ENCODE measurements around the gene RSPH4A. TPM values are rescaled to one million over a fixed set of nuclear protein-coding genes. Genes with fewer than 3 reads are reported as not detected.
"Not testable (repeated sequence)": the region's sequence is repeated elsewhere in the genome, so short reads cannot be mapped to it uniquely, and the experiment has no call there.

The RSPH4A gene
- total RNA-seq, 2 donors from 2014 or later: 0.27 to 0.31 TPM

DNA sequence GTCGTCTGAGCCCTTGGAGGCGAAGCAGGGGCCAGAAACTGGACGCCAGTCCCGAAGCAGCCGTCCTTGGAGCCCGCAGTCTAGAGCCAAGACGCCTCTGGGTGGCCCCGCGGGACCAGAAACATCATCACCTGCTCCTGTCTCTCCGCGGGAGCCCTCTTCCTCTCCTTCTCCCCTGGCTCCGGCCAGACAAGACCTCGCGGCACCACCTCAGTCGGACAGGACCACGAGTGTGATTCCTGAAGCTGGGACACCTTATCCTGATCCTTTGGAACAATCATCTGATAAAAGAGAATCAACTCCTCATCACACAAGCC lies 416 bp downstream of the RSPH4A start:
- intact Hi-C loops (cut with DNase I, micrococcal nuclease): no loop called here
- ATAC-seq: peak; percentile 39
- DNase-seq: peak in 1 of 2 donors; percentile 13

DNA sequence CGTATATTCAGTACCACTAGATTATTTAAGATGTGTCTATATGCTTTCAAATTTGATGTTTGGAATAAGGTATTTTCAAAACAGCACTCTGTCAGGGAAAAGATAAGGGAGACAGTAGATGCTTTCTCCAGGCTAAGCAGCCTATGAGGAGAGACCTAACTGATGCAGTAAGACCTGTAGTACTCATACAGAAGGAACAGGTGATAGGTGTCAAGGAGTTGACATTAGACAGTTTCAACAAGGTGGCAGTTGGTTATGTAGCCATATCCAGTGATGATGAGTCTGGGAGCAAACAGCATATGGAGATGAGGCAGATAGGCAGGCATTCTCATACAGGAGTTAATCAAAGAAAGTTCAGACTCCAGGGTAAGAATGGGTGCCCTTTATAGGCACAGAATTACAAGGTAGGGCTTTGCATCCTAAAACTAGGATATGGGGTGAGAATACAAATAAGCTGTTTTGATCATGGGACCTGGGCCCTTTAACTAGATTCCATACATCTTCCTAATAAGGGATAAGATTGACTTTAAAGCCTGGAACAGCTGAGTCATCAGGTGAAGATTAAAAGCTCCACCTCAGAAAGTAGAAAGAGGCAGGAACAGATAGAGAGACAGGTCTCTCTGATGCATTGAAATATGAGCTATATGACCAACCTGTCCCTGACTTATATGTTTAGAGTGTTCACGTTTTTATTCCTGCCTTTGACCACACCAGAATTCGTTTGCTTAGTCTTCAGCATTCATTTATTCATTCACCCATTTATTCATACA lies 7.9 kb downstream of the RSPH4A start:
- ATAC-seq: no peak
- intact Hi-C loops (cut with DNase I, micrococcal nuclease): no loop called here
- DNase-seq: no peak

DNA sequence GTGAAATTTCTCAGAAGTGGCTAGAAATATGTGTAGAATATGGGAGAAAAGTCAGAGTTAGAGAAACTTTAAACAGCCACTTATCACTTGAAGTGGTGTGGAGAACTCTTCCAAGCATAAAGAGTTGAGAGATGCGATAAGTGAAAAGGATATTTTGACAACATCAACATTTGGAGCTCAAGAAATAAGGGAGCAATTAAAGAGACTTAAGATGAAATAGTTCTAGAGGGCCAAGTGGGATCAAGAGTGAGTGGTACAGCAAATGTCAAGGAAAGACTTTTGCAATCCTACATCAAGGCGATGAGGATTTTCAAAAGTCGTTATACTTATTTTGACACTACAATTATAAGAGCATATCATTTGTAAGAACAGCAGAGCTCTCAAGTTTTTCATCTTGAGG lies 9.6 kb downstream of the RSPH4A start:
- intact Hi-C loops (cut with DNase I, micrococcal nuclease): no loop called here
- DNase-seq: no peak
- ATAC-seq: no peak

DNA sequence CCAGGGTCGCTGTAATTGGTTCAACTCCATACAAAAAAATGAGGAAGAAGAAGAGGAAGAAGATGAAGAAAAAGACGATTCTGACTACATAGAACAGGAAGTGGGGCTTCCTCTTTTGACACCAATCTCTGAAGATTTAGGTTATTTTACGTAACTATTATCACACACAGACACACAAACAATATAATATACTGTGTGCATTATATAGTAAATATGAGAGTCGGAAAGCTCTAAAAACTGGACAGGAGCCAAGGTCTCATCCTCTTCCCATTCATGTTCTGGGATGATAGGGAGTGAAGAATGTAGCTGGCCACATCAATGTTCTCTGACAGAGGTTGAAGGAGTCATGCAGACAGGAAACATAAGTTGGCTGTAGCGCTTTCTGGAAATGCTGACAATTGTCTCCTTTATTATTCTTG lies 13.3 kb downstream of the RSPH4A start:
- intact Hi-C loops (cut with DNase I, micrococcal nuclease): no loop called here
- ATAC-seq: no peak
- no peak for DNase-seq

DNA sequence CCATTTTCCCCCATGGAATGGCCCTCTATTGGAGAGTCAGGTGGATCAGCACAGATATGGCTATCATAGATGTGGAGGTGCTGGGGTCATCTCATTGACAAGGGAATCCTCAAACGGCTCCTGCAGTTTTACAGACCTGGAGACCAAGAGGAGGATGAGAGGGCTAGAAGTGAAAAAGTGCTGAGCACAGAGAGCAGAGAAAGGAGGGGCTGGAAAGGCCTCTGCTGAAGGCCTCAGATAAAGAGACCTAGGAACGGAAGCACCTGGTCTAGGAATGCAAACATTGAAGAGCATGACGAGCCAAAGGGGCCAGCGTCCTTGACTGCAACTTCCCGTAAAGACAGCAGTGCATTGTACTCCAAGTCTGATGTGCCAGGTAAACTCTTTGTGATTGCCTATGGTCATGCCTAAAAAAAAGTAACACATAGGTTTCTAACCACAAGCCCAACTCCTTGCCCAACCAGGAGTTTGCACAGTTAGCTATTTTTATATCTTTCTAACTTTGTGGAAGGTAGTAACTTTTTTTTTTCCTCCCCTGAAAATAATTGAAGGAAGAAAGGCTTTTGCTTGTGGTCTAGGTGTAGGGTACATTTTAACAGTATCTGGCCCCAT lies 15.2 kb downstream of the RSPH4A start:
- ATAC-seq: no peak
- intact Hi-C loops (cut with DNase I, micrococcal nuclease): no loop called here
- DNase-seq: no peak

DNA sequence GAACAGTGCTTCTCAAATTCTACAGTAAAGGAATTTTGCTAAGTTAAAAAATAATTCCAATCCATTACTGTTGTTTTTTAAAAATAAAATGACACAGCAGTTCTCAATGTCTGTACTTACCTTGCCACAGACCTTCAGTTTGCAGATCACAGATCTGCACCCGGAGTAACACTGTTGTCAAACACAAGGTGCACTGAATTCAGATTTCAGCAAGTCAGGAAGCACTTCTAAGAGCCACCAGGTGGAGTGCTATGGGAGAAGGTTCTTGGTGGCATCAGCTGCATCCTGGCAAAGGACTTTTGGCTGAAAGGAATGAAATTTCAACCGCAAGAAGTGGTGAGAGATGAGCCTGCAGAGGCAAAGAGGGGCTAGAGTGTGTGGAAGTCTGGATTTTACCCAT lies 17.4 kb downstream of the RSPH4A start:
- no peak for ATAC-seq
- intact Hi-C loops (cut with DNase I, micrococcal nuclease): no loop called here
- DNase-seq: no peak

DNA sequence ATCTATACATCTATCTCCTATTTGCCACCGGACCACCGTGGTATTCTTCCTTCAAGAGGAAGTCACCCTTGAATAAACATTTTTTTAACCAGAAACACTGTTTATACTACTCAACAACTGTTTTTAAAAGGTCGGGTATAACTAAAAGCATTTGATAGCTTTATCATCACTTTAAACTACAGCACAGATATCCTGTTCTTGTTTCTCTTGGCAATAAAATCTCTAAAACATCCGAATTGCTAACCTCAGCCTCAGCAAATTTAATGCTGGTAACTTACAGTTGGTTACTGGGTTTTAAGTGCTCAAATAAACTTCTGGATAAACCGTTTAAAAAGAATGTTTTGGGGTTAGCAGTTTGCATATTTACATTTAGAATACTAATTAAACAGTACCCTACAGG lies 31.9 kb downstream of the RSPH4A start:
- intact Hi-C loops (cut with DNase I, micrococcal nuclease): no loop called here
- no peak for DNase-seq
- no peak for ATAC-seq

DNA sequence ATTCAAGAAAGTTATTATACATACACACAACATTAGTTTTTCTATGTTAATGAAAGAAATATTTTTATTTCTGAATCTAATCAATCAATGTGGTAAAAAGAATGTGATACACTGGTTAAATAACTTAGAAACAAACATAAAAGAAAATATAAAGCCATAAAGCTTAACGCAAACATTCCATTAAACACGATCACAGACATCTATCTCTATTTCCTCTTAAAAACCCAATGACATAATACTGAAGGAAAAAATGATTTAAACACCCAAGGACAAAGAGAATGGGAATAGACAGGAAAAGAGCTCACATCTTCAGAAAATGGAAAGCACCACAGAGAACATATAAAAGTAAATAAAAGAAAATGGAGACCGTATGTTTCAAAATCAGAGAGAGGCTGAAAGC lies 32.9 kb downstream of the RSPH4A start:
- no peak for ATAC-seq
- no peak for DNase-seq
- intact Hi-C loops (cut with DNase I, micrococcal nuclease): no loop called here

DNA sequence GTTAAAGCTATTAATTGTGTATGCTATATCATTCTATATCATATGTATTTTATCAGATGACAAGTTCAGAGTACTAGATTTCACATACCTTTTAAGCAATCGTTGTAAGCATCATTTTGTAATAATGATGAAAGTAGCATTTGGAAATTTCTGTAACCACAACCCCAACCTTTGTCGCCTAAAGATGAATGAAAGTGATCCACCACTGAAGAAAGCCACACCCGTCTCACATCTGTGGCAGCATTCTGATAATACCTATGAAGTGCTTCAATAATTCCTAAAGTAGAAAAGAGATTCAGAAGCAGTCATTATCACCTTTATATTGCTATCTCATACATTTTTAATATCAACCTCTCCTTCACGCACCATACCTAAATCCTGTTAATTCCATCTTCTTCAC lies 35.6 kb downstream of the RSPH4A start:
- intact Hi-C loops (cut with DNase I, micrococcal nuclease): no loop called here
- ATAC-seq (no peak), DNase-seq (no peak)

DNA sequence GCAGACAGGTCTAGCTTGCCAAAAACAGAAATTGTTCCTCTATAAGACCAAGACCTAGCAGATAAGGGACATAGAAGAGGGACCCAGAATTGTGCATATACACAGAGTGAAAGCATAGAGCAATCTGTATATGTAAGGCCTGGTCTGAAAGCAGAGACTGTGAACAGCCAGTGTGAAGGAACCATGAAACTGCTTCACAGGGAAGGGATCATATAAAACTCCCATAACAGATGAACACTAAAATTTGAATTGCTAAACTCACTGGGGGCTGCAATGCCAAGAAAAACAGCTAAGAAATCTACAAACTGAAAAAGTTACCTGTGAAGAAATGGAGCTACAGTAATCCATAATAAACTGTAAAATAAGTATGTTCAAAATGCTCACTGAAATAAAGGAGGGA lies 45.3 kb downstream of the RSPH4A start:
- no peak for DNase-seq
- intact Hi-C loops (cut with DNase I, micrococcal nuclease): no loop called here
- no peak for ATAC-seq

DNA sequence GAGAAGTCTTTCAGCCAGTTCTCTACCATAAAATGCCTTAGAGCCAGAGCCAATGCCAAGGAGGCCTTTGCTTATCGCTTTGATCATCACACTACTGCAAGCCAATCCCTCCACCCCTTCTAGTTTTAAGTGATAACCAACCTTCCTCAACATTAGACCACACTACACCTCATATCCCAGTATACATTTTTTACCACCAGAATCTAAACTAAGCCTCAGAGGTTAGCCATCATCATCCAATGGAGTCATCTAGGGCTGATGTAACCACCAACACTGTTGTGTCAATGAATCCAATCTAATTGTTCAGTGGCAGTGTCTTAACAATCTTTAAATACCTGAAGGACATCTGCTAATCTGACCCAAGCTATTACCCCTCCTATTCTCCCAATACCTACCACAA lies 45.9 kb downstream of the RSPH4A start:
- intact Hi-C loops (cut with DNase I, micrococcal nuclease): no loop called here
- DNase-seq (no peak), ATAC-seq (no peak)

DNA sequence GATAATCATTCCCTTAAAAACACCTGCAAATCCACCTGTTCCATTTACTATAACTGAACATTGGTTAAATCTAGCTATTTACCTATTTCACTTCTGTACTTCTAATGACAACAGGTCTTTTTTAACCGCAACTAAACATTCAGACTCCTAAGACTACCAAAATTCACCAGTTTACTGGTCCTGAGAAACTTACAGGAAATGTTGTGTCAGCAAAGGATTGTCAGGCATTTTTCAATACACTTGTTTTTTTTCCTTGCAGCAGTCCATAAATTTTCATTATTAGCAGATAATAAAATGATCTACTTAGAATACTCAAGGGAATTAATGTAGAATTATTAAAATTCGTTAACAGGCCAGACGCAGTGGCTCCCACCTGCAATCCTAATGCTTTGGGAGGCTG lies 47.0 kb downstream of the RSPH4A start:
- intact Hi-C loops (cut with DNase I, micrococcal nuclease): no loop called here
- no peak for ATAC-seq

DNA sequence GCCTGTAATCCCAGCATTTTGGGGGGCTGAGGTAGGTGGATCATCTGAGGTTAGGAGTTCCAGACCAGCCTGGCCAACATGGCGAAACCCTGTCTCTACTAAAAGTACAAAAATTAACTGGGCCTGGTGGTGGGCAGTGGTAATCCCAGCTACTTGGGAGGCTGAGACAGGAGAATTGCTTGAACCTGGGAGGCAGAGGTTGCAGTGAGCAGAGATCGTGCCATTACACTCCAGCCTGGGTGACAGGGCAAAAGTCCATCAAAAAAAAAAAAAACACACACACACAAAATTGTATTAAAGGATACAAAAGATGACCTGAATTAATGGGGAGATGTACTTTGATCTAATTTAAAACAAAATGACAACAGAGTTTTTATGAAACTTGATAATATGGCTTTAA lies 47.9 kb downstream of the RSPH4A start:
- DNase-seq; intact Hi-C loops (cut with DNase I, micrococcal nuclease); ATAC-seq: not testable (repeated sequence)

More for the DNA sequence above, 47.0 kb downstream of the RSPH4A start:
- DNase-seq: no peak

DNA sequence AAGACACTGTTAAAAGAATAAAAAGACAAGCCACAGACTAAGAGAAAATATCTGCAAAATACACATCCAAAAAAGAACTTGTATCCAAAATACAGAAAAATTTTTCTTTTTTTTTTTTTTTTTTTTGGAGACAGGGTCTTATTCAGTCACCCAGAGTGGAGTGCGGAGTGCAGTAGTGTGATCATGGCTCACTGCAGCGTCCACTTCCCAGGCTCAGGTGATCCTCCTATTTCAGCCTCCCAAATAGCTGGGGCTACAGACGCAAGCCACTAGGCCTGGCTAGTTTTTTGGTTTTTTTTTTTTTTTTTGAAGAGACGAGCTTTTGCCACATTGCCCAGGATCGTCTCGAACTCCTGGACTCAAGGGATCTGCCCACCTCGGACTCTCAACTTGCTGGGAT lies 49.2 kb downstream of the RSPH4A start:
- DNase-seq (no peak), ATAC-seq (no peak)
- intact Hi-C loops (cut with DNase I, micrococcal nuclease): no loop called here

DNA sequence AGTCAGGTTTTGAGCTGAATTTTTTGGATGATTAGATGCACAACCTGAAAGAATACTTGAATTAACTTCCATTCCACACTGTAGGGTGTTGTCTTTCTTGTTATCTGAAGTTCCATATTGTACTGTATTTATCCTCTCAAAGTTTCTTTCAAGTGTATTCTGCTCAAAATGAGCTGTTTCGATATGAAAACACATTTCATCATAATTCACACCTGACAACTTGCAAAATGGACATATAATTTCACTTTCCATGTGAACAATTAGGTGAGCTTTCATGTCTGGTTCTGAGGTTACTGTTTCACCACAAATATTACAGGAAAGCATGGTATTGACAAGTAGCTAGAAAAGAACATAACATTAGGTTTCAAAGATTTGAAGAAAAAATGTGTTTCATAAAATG lies 50.6 kb downstream of the RSPH4A start:
- intact Hi-C loops (cut with DNase I, micrococcal nuclease): no loop called here
- ATAC-seq (no peak), DNase-seq (no peak)

DNA sequence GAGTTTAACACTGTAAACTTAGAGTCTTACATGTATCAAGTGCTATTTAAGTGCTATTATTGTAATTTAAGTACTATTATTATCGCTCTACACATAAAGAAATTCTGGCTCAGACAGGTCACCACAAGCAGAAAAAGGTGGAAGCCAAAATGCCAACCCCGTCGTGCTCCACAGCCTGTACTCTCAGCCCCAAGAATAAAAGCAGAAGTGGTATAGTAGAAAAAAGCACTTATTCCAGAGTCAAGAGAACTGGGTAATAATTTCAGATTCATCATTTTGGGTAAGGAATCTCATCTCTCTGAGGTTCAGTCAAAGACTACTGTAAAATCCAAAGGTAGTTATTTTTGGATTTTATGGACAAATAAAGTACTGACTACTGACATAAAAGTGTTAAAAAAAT lies 51.3 kb downstream of the RSPH4A start:
- intact Hi-C loops (cut with DNase I, micrococcal nuclease): no loop called here

DNA sequence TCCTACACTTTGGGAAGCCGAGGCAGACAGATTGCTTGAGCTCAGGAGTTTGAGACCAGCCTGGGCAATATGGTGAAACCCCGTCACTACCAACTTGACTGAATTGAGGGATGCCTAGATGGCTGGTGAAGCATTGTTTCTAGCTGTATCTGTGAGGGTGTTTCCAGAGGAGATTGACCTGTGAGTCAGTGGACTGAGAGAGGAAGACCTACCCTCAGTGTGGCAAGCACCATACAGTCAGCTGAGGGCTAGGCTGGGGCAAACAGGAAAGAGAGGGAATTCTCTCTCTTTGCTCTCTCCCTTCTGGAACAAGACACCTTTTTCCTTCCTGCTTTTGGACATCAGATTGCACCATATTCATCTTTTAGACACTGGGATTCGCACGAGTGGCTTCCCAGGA lies 56.0 kb downstream of the RSPH4A start:
- ATAC-seq: no peak
- no peak for DNase-seq
- intact Hi-C loops (cut with DNase I, micrococcal nuclease): no loop called here

More for the DNA sequence above, 51.3 kb downstream of the RSPH4A start:
- DNase-seq (no peak), ATAC-seq (no peak)

DNA sequence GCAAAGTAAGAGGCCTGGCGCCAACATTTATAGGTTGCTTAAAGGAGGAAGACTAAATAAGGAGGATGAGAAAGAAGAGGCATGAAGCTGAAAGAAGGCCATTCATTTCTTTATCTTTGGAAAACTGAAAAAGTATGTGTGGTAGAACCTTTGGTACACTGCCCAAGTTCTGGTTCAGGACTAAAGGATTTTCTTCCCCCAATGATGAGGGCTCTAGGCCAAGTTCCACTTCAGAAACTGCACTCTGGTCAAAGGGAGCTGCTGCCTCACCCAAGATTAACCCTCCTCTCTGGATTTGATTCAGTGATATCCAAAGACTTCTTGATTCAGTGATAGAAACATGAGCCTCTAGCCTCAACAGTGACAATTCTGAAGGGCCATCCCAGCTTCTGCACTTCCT lies 59.7 kb downstream of the RSPH4A start:
- ATAC-seq (no peak), DNase-seq (no peak)
- intact Hi-C loops (cut with DNase I, micrococcal nuclease): no loop called here

DNA sequence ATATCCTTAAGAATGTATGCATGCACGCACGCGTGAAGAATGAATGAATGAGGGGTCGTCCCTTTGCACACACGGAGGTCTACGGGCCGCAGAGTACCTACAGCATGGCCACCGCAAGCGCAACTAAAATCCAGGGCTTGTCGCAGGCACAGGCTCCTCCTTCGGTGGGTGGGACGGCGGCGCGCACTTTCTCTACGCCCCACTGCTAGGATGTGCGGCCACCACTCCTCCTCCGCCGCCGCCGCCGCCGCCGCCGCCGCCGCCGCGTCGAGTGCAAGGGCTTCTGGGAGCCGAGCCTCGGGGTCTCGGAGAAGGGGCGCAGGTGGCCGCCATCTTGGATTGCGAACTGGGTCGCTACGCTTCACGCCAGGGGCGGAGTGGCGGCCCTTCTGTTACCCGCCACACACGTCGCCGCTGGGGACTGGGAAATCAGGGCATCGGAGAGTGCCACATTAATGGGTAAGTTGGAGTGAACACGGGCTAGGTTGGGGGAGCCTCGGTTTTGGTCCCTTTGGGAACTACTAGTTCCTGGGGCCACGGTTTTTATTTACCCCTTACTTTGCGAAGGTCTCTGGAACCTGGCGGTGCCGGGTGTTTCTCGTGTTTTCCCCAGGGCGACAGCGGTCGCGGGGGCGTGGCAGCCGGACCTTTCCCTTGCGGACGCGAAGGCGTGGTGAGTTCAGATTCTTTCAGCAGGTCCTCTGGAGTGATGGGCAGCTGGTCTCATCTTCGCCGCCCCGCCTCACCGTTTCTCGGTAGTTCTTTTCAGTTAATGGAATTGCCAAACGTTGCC lies 64.8 kb downstream of the RSPH4A start, which contains the start of gene KPNA5:
TSS of gene KPNA5 (plus strand) at position 332 of the 793 bp plus-strand sequence. CDS start at position 456, 124 bp downstream.
- ATAC-seq: peak; percentile 98
- intact Hi-C loops (cut with DNase I, micrococcal nuclease): no loop called here

DNA sequence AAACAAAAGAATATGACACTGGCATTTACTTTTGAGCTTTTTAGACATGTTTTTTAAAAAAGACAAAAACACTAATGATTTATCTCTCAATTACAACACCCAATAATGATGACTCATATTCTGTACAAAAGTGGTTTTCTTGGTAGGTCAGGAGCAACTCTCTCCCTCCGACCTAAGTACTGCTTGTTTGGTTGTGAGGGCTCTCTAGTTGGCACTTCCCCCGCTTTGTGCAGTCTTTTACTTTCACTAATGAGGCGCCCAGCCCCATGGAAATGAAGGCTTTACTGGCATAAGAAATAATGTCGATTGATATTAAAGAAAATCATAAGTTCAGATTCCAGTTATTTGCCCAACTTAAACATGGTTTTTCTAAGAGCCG lies 66.0 kb downstream of the RSPH4A start:
- intact Hi-C loops (cut with DNase I, micrococcal nuclease): no loop called here
- ATAC-seq: no peak
- DNase-seq: no peak

More for the DNA sequence above, 64.8 kb downstream of the RSPH4A start, which contains the start of gene KPNA5:
- DNase-seq: peak; percentile 92 to 94
